GM12872 (cell line): ENCODE results near the gene DTD2.

Experiments
- TF ChIP-seq, protein P1 (sequence below): IDR thresholded peaks from 3 replicates; pipeline ENCODE4 v1.5.1; 2011; ENCODE audit warnings: low read depth, mild to moderate bottlenecking, low read length, moderate library complexity; ENCODE audit not compliant: insufficient read depth

DTD2 gene

DNA sequence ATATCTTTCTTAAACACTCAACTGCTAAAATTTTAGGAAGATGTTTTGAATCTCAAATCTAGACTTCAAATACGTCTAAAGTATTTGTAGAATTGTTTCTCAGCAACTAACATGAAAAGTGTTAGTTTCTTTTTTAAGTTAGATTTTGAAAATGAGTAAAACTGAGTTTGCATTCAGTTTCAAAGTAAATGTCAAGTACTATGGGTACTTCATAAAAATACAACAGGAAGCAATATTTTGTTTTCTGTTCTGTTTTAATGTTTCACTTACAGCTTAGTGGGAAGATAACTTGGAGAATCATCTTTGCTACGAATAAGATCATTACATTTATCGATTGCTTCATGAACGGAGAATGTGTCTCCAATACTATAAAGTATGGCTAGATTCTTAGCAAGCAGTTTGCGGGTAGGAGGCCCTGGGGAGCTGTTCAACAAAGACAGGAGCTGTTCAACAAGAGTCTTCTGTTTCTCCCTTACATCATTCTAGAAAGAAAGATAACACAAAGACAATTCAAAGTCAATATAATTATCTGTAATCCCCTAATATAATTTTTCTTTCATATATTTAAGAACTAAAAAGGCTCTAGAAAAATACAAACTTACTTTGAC, 57.2 kb downstream of the DTD2 start:
- TF ChIP-seq, protein P1, sequence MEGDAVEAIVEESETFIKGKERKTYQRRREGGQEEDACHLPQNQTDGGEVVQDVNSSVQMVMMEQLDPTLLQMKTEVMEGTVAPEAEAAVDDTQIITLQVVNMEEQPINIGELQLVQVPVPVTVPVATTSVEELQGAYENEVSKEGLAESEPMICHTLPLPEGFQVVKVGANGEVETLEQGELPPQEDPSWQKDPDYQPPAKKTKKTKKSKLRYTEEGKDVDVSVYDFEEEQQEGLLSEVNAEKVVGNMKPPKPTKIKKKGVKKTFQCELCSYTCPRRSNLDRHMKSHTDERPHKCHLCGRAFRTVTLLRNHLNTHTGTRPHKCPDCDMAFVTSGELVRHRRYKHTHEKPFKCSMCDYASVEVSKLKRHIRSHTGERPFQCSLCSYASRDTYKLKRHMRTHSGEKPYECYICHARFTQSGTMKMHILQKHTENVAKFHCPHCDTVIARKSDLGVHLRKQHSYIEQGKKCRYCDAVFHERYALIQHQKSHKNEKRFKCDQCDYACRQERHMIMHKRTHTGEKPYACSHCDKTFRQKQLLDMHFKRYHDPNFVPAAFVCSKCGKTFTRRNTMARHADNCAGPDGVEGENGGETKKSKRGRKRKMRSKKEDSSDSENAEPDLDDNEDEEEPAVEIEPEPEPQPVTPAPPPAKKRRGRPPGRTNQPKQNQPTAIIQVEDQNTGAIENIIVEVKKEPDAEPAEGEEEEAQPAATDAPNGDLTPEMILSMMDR = no peak
